CD8-positive, alpha-beta memory T cell (primary cell): Measurements from ENCODE around the gene TAC1. TPM values are rescaled to one million over a fixed set of nuclear protein-coding genes. Genes with fewer than 3 reads are reported as not detected.

ENCODE experiments used
- CTCF ChIA-PET: fragments of 350-600 bp; sonication (Branson Sonifier 250); formaldehyde crosslinking; loops from one replicate; lab custom pipeline; 2021; ENCODE audit warnings: antibody characterized with exemption; lab: Charles Lee
- POLR2A ChIA-PET: fragments of 350-600 bp; sonication (Branson Sonifier 250); formaldehyde crosslinking; loops from one replicate; lab custom pipeline; 2021; ENCODE audit warnings: antibody characterized with exemption; lab: Charles Lee
- DNase-seq, 5 donors: peaks; one replicate each; pipeline versions ENCODE4 v3.0.0 to v3.0.0-alpha.2; 2020 to 2022; ENCODE audit warnings: mixed read lengths in 1 of 5
- H3K27ac ChIP-seq: one replicate; pipeline ENCODE4 v1.7.0; 2013; ENCODE audit warnings: low read depth, mild to moderate bottlenecking, low read length, moderate library complexity
- H3K27me3 ChIP-seq: 2 replicates; pipeline ENCODE4 v1.7.0; 2013; ENCODE audit warnings: low read length, mild to moderate bottlenecking; ENCODE audit not compliant: insufficient read depth, poor library complexity, severe bottlenecking
- H3K36me3 ChIP-seq: 2 replicates; pipeline ENCODE4 v1.7.0; 2013; ENCODE audit warnings: mild to moderate bottlenecking, low read length, moderate library complexity; ENCODE audit not compliant: insufficient read depth
- H3K4me1 ChIP-seq: 2 replicates; pipeline ENCODE4 v1.7.0; 2013; ENCODE audit warnings: mild to moderate bottlenecking, low read length, moderate library complexity; ENCODE audit not compliant: insufficient read depth
- H3K4me3 ChIP-seq: 2 replicates; pipeline ENCODE4 v1.7.0; 2013; ENCODE audit warnings: mild to moderate bottlenecking, low read length
- H3K9me3 ChIP-seq: 2 replicates; pipeline ENCODE4 v1.7.0; 2013; ENCODE audit warnings: mild to moderate bottlenecking, low read length
- H3K27ac Mint-ChIP-seq, 8 donors: one replicate each; pipeline ENCODE4 v1.8.0; 2020 to 2021; ENCODE audit warnings: mixed read lengths in 8 of 8, mild to moderate bottlenecking in 6 of 8, inconsistent platforms in 3 of 8, moderate library complexity in 3 of 8
- H3K27me3 Mint-ChIP-seq, 2 donors: one replicate each; pipeline ENCODE4 v1.8.0; 2020 to 2021; ENCODE audit warnings: mixed read lengths in 2 of 2, mild to moderate bottlenecking in 1 of 2, moderate library complexity in 1 of 2
- H3K36me3 Mint-ChIP-seq, 3 donors: one replicate each; pipeline ENCODE4 v1.8.0; 2020 to 2021; ENCODE audit warnings: mixed read lengths in 3 of 3, inconsistent platforms in 1 of 3, mild to moderate bottlenecking in 1 of 3
- H3K4me1 Mint-ChIP-seq, 3 donors: one replicate each; pipeline ENCODE4 v1.8.0; 2020 to 2021; ENCODE audit warnings: mixed read lengths in 3 of 3, inconsistent platforms in 1 of 3, mild to moderate bottlenecking in 1 of 3
- H3K4me3 Mint-ChIP-seq, 7 donors: one replicate each; pipeline ENCODE4 v1.8.0; 2020 to 2021; ENCODE audit warnings: mixed read lengths in 7 of 7, mild to moderate bottlenecking in 6 of 7, moderate library complexity in 4 of 7, inconsistent platforms in 2 of 7
- H3K9me3 Mint-ChIP-seq, 5 donors: one replicate each; pipeline ENCODE4 v1.8.0; 2020 to 2022; ENCODE audit warnings: mixed read lengths in 5 of 5, mild to moderate bottlenecking in 3 of 5, moderate library complexity in 2 of 5, inconsistent platforms in 1 of 5
- polyA plus RNA-seq: library from polyadenylated mRNA; unstranded; fragments of 300-500 nt; fragmentation: Illumina TruSeq; gene quantifications from one replicate; pipeline ENCODE4 v1.2.3, GENCODE V29; 2021
- total RNA-seq, 2 experiments: library from RNA; stranded (reverse); gene quantifications; one replicate each; pipeline ENCODE4 v1.2.3, GENCODE V29; 2021

The TAC1 gene
- total RNA-seq (under 1 TPM; 0.55 to 0.68 TPM), polyA plus RNA-seq (not detected)

- Mint-ChIP-seq H3K27me3 (peaks cover 44 to 64% of the 10 kb centered on the region in 2 donors), H3K27ac (no peak within 1 kb of the TSS), H3K36me3 (no peaks in the 10 kb centered on the region), H3K4me3 (peak within 1 kb of the TSS in 1 of 7 donors; percentile 37), H3K9me3 (peaks cover 0 to 15% (median 0%) of the 10 kb centered on the region in 5 donors), H3K4me1 (peaks cover 6 to 22% (median 13%) of the 10 kb centered on the region in 3 donors)
- ChIA-PET CTCF (no interaction called here), POLR2A (no interaction called here)
- no peak within 1 kb of the TSS for H3K4me3 ChIP-seq
- no peaks in the 10 kb centered on the region for H3K36me3 ChIP-seq
- no peaks in the 10 kb centered on the region for H3K4me1 ChIP-seq
- H3K27me3 ChIP-seq: peaks cover 10% of the 10 kb centered on the region
- no peak within 1 kb of the TSS for H3K27ac ChIP-seq
- DNase-seq: no peak
- no peaks in the 10 kb centered on the region for H3K9me3 ChIP-seq
Measured at GRCh38 chr7:97731736-97732564, at the start of gene TAC1. Gene TAC1, plus strand, starts transcription at chr7:97732086. Its CDS starts 527 bp downstream, at chr7:97732613.

GRCh38 chr7:97685952-97686351 lies 45.9 kb upstream of the TAC1 start:
- Histone ChIP-seq H3K36me3 (no peaks in the 10 kb centered on the region), H3K9me3 (no peaks in the 10 kb centered on the region), H3K27ac (no peak overlapping the region), H3K4me1 (no peaks in the 10 kb centered on the region), H3K4me3 (no peak overlapping the region), H3K27me3 (no peaks in the 10 kb centered on the region)
- H3K4me1 Mint-ChIP-seq: no peaks in the 10 kb centered on the region
- H3K27me3 Mint-ChIP-seq: peaks cover 0 to 4% of the 10 kb centered on the region in 2 donors
- H3K9me3 Mint-ChIP-seq: peaks cover 0 to 2% (median 0%) of the 10 kb centered on the region in 5 donors
- H3K4me3 Mint-ChIP-seq: no peak overlapping the region
- no peak overlapping the region for H3K27ac Mint-ChIP-seq
- DNase-seq: no peak
- ChIA-PET POLR2A (no interaction called here), CTCF (no interaction called here)
- H3K36me3 Mint-ChIP-seq: no peaks in the 10 kb centered on the region

- no peaks in the 10 kb centered on the region for H3K36me3 Mint-ChIP-seq
- Histone ChIP-seq H3K9me3 (no peaks in the 10 kb centered on the region), H3K27me3 (no peaks in the 10 kb centered on the region), H3K27ac (no peak overlapping the region), H3K4me1 (no peaks in the 10 kb centered on the region), H3K4me3 (no peak overlapping the region), H3K36me3 (no peaks in the 10 kb centered on the region)
- no peak overlapping the region for H3K4me3 Mint-ChIP-seq
- no peak overlapping the region for H3K27ac Mint-ChIP-seq
- DNase-seq: no peak
- peaks cover 0 to 5% (median 0%) of the 10 kb centered on the region in 5 donors for H3K9me3 Mint-ChIP-seq
- ChIA-PET POLR2A (no interaction called here), CTCF (no interaction called here)
- no peaks in the 10 kb centered on the region for H3K4me1 Mint-ChIP-seq
- H3K27me3 Mint-ChIP-seq: peaks cover 0 to 1% of the 10 kb centered on the region in 2 donors
Measured at GRCh38 chr7:97693586-97693985, 38.3 kb upstream of the TAC1 start.

- H3K27me3 Mint-ChIP-seq: peaks cover 0 to 1% of the 10 kb centered on the region in 2 donors
- H3K9me3 Mint-ChIP-seq: peaks cover 0 to 5% (median 0%) of the 10 kb centered on the region in 5 donors
- CTCF ChIA-PET: no interaction called here
Measured at GRCh38 chr7:97694355-97694754, 37.5 kb upstream of the TAC1 start.

GRCh38 chr7:97697396-97697795 lies 34.5 kb upstream of the TAC1 start:
- H3K27ac ChIP-seq: no peak overlapping the region
- CTCF ChIA-PET: no interaction called here
- H3K4me1 ChIP-seq: no peaks in the 10 kb centered on the region
- Mint-ChIP-seq H3K27me3 (peaks cover under 1 to 5% of the 10 kb centered on the region in 2 donors), H3K4me3 (no peak overlapping the region), H3K27ac (no peak overlapping the region), H3K36me3 (no peaks in the 10 kb centered on the region), H3K4me1 (no peaks in the 10 kb centered on the region), H3K9me3 (peaks cover 0 to 6% (median 5%) of the 10 kb centered on the region in 5 donors)
- no peaks in the 10 kb centered on the region for H3K36me3 ChIP-seq
- no peak overlapping the region for H3K4me3 ChIP-seq
- DNase-seq: no peak
- no peaks in the 10 kb centered on the region for H3K9me3 ChIP-seq
- no peaks in the 10 kb centered on the region for H3K27me3 ChIP-seq
- POLR2A ChIA-PET: no interaction called here

More at GRCh38 chr7:97694355-97694754, 37.5 kb upstream of the TAC1 start:
- Mint-ChIP-seq H3K4me3 (no peak overlapping the region), H3K36me3 (no peaks in the 10 kb centered on the region), H3K27ac (no peak overlapping the region), H3K4me1 (no peaks in the 10 kb centered on the region)
- H3K9me3 ChIP-seq: no peaks in the 10 kb centered on the region
- POLR2A ChIA-PET: no interaction called here
- no peak overlapping the region for H3K4me3 ChIP-seq
- H3K36me3 ChIP-seq: no peaks in the 10 kb centered on the region
- H3K4me1 ChIP-seq: no peaks in the 10 kb centered on the region
- H3K27me3 ChIP-seq: no peaks in the 10 kb centered on the region
- no peak overlapping the region for H3K27ac ChIP-seq
- no peak for DNase-seq

GRCh38 chr7:97722386-97722785 lies 9.5 kb upstream of the TAC1 start:
- H3K27me3 ChIP-seq: no peaks in the 10 kb centered on the region

GRCh38 chr7:97732565-97733275 lies 834 bp downstream of the TAC1 start:
- Mint-ChIP-seq H3K36me3 (no peaks in the 10 kb centered on the region), H3K9me3 (peaks cover 0 to 15% (median 0%) of the 10 kb centered on the region in 5 donors), H3K4me1 (peaks cover 6 to 22% (median 13%) of the 10 kb centered on the region in 3 donors), H3K27ac (no peak overlapping the region), H3K27me3 (peaks cover 44 to 61% of the 10 kb centered on the region in 2 donors), H3K4me3 (no peak overlapping the region)
- ChIA-PET POLR2A (no interaction called here), CTCF (no interaction called here)
- Histone ChIP-seq H3K9me3 (no peaks in the 10 kb centered on the region), H3K27ac (no peak overlapping the region), H3K36me3 (no peaks in the 10 kb centered on the region), H3K4me1 (no peaks in the 10 kb centered on the region), H3K27me3 (peaks cover 10% of the 10 kb centered on the region), H3K4me3 (no peak overlapping the region)
- DNase-seq: no peak

More at GRCh38 chr7:97722386-97722785, 9.5 kb upstream of the TAC1 start:
- DNase-seq: no peak
- CTCF ChIA-PET: no interaction called here
- Histone ChIP-seq H3K4me3 (no peak overlapping the region), H3K4me1 (no peaks in the 10 kb centered on the region), H3K27ac (no peak overlapping the region), H3K9me3 (no peaks in the 10 kb centered on the region), H3K36me3 (no peaks in the 10 kb centered on the region)
- H3K36me3 Mint-ChIP-seq: no peaks in the 10 kb centered on the region
- H3K27me3 Mint-ChIP-seq: peaks cover under 1 to 2% of the 10 kb centered on the region in 2 donors
- no peaks in the 10 kb centered on the region for H3K4me1 Mint-ChIP-seq
- POLR2A ChIA-PET: no interaction called here
- H3K4me3 Mint-ChIP-seq: no peak overlapping the region
- no peak overlapping the region for H3K27ac Mint-ChIP-seq
- H3K9me3 Mint-ChIP-seq: peaks cover 0 to 13% (median 2%) of the 10 kb centered on the region in 5 donors
